NCI-H1092 treated with DMSO at 0.1 percent for 48 hours (cell line): ENCODE data around the gene PLXNA2.

Source experiments
- DNase-seq: peaks from one replicate; lab custom pipeline; 2025; lab: John Stamatoyannopoulos, UW

Gene PLXNA2

DNA sequence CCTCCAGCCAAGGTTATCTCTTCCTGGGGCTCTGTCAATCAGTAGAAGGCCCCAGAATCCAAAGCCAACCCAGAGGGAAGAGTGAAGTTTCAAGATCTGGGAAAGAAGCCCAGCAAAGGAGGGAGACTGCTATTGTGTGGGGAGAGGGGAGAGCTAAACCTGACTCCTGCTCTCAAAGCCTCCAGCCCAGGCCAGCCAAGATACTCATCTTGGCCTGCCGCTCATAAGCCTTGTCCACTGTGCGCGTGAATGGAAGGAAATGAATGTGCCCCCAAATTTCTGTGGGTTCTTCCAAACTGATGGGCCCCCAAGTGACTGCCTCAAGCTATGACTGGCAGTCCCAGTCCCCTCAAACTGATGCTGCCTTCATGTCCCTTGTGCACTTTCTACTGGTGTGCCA lies 2.0 kb downstream of the PLXNA2 start:
- no peak for DNase-seq

GRCh38 chr1:208241512-208241911 lies 2.7 kb downstream of the PLXNA2 start:
- no peak for DNase-seq

- no peak for DNase-seq
Observed at GRCh38 chr1:208240662-208241355, 3.4 kb downstream of the PLXNA2 start.

DNA sequence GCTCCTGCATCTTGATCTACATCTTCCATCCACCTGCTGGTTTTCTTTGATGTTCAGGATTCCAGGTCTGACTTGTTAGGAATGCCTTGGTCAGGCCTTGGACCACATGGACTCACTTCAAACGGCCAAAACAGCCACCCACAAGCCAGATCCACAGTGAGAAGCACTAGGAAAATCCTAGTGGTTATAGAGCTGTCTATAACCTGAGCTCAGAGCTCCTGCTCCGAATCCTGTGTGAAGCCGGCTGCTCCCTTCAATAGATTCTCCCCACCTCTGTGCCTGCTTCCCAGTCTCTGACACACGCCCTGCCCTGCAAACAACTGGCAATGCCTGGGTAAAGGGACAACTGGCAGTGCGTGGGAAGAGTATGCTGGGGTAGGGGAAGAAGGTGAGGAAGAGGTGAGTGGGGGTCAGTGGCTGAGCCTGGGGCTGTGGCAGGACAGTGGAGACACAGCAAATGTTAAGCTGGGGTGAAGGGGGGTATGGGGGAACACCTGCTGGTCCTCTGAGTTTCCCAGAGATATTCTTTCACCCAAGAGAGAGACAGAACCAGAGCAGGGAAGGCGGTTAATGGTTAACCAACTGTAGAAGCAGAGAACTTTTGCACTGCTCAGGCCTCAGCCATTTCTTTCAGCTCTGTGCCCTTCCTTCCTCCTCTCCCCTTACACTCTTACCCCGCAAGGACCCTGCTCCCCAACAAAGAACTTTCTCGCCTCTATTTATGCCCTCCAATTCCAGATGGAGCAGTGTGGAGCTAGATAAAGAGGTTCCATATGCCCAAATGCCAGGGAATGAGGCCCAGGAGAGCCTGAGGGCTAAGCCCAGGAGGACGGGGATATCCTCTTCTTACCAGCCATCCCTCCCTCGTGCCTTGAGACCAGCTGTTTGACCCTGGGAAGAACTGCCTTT lies 4.5 kb downstream of the PLXNA2 start:
- no peak for DNase-seq

DNA sequence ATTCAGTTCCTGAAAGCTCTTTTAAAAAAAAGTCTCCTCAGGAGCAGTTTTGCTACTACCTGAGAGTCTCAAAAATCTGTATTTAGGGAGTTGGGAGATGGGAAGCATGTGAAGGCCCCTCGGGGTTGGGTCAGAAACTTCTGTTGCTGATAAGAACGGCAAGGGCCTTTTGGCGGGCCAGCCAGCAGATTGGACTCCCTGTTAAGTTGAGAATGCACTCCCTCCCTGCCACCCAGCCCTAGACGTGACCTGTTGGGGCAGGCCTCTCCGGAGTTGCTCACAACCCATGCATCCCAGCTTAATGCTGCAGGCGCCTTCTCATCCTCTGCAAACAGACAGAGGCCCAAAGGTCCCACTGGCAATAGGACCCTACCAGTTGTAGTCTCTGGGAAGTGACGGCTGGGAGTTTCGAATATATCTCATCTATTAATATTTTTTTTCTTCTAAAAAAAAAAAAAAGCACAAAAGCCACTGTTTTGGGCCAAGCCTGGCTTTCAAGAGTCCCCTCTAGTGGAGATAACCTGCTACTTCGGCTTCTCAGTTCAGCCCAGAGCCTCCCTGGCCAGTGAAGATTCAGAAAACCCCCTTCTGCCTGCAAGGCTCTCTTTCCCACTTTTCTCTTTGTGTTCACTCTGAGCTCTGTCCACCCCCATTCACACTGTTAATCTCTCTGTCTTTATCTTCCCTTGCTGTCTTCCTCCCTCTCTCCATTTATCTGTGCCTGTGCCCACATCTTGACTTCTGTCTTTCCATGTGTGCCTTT lies 5.3 kb downstream of the PLXNA2 start:
- peak; percentile 55 for DNase-seq

DNA sequence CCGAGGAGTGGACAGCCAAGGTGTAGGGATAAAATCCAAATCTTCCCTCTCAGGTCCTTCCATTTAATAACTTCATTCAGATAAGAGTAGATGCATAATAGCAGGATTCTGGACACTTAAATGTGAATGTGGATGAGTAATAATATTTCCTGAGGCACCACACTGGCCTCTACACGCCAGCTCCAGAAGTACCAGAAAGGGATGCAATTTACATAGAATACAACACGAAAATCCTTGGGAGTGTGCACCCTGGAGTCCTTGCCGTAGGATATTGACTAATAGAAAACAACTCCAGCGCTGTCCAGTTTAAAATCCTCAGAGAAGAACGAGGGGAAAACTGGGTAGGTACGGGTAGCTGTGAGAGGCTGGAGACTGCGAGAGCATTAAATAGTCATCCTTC lies 6.9 kb downstream of the PLXNA2 start:
- DNase-seq = no peak

DNA sequence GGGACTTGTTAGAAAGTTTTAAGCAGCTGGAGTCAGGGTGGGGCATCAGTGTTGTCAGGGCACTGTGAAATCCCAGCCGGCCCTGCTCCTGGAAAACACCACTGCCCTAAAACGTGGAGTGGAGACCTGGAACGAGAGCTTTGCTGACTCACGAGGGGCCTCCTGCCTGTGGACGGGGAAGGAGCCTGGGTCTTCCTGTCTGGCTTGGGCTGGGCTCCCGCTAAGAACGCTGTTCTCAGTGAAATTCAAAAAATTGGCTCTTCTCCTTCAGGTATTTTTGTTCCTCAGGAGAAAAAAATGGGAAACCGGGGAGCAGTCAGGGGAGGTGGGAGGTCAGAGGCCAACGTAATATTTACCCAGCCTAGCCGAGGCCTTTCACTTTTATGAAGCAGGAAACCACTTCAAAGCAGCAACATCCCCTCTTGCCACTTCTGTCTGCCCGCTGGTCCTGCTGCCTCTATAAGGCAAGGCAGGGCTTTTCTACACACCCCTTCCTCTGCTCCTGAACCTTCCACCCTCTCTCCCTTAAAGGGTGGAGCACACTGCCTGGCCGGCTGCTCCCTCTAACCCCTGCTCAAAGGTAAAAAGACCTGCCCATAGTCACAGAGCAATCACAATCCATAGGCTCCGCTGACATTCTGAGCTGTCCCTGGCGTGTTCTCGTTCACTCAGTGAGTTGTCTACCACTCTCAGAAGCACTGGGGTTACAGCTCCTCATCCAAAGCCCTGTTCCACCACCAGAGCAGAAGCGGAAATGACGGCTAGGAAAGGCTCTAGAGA lies 8.0 kb downstream of the PLXNA2 start:
- no peak for DNase-seq

GRCh38 chr1:208235356-208235981 lies 8.7 kb downstream of the PLXNA2 start:
- DNase-seq = no peak

DNA sequence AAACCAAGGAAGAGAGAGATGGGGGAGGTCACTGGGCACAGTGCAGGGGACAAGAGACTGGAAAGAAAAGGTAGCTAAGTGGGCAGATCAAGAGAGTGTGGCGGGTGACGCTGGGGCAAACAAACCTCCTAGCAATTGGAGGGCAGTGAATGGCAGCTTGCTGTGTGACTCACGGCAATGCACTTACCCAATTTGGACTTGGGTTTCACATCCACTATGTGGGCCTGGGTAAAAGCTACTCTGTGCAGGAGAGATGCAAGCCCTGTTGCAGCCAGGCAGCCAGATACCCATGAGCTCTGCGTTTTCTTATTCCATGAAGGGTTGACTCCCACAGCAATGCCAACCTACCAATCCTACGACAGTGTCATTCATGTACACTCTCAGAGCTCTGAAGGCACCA lies 9.5 kb downstream of the PLXNA2 start:
- no peak for DNase-seq

DNA sequence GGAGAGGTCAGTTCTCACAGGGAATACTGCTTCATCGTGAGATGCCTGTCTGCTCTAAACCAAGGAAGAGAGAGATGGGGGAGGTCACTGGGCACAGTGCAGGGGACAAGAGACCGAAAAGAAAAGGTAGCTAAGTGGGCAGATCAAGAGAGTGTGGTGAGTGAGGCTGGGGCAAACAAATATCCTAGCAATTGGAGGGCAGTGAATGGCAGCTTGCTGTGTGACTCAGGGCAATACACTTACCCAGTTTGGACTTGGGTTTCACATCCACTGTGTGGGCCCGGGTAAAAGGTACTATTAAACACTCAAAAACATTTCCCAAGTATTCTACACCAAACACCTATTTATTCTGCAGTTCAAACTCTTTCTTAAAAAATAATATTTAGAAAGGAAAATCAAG lies 10.2 kb downstream of the PLXNA2 start:
- no peak for DNase-seq

- DNase-seq = peak; percentile 99
Observed at GRCh38 chr1:208233546-208233945, 10.6 kb downstream of the PLXNA2 start.

GRCh38 chr1:208232662-208233038 lies 11.5 kb downstream of the PLXNA2 start:
- DNase-seq = no peak

GRCh38 chr1:208231881-208232661 lies 12.1 kb downstream of the PLXNA2 start:
- peak; percentile 77 for DNase-seq

- peak; percentile 30 for DNase-seq
Observed at GRCh38 chr1:208230668-208231529, 13.3 kb downstream of the PLXNA2 start.

DNA sequence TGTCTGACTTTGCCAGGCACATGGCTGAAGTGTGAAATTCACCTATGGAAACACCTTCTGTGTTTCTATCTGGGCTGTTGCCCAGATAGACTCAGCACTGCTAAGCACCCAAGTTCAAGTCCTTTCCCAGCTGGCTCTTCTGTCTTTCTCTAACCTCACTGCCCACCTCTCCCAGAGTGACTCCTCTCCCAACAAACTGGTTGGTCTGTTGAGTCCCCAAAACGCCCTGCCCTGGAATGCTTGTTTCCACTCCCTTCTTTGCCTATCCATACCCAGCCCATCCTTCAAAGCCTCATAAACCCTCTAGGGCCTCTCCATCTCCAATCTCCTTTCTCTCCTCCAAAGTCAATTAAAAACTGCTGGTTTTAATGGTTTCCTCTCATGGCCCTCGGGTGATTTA lies 15.6 kb downstream of the PLXNA2 start:
- no peak for DNase-seq

DNA sequence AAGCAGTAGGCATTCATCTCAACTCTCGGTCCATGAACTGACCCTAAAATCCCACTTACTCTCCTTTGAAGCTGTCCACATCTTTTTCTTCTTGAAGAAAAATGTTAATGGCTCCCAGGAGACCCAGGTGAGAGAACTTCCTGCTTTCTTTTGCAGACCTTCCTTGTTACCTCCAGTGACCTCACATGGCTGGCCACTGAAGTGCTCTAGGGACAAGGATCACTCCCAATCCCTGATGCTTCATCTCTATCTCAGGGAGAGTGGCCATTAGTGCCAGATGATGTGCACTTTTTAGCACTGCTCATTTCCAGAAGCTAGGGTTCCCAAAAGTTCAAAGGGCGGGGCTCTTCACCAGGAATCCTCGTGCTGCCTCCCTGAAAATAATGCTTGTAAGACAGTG lies 16.2 kb downstream of the PLXNA2 start:
- DNase-seq = no peak

DNA sequence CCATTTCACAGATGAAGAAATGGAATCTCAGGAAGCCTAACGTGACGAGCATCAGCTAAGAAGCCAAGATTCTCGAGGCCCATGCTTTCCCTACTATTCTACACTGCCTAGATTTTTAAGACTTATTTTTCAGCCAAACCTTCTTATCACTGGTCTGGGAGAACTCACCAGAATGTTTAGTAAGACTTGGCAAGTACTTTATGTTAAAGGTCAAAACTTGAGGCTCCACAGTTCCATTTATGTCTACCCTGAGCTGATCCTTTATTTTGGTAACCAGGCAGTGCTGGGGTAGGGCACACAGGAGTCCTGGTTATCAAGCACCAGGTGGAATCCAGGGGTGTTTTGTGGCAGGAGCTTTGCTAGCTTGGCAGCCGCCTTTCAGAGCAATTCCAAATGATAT lies 16.8 kb downstream of the PLXNA2 start:
- DNase-seq = no peak

DNA sequence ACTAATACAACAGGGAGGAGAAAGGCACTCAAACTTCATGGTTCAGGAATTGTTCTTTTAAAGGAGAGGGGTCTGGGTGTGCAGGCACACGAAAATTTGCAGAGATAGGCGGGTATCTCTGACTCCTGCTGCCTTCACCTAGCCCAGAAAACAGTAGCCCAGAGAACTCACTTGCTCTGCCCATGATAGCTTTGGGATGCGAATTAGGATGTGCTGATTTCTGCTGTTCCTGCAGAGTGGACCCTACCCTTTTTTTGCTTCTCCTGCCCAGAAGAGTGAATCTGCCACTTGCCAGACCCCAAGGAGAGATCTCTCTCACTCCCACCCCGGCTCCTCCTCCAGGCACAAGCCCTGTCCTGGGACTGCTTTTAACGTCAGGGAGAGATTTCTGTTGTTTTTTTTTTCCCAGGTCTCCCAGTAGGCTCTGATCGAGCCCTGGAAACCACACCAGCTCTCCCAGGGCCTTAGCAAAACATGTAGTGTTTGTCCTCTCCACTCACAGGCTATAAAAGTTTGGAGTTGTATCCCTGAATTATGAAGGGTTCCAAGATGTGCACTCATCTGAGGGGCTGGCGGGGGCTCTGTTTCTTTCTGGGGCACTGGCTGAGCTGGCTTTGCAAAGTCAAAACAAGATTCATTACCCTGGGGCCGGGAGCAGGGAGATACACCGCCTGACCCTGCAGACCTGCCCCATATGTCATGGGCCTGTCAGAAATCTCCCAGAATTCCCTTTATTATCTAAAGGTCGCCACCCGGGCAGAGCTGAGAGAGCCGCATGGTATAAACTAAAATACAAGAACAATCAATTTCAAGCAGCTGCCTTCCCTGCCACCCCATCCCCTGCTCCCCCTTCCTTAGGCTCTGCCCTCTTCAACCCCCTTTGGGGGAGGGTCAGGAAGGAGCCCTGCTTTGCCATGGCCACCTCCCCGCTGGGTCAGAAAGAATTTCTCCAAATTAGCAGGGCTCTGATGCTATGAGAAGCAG lies 17.9 kb downstream of the PLXNA2 start:
- no peak for DNase-seq
